Heart left ventricle (tissue), 16 donors: ENCODE data around the gene DLGAP1. TPM values are rescaled to one million over a fixed set of nuclear protein-coding genes. Genes with fewer than 3 reads are reported as not detected.
A peak's percentile ranks its signal among the peaks of the same experiment; 100 is the strongest.

Experiments
- ATAC-seq, 4 donors: fragments of 200-7000 bp; cut with Tn5 transposase; one replicate each; pipeline ENCODE4 v1.9.1; 2020 to 2022; ENCODE audit warnings: moderate library complexity in 4 of 4, mild to moderate bottlenecking in 3 of 4, moderate number of reproducible peaks in 1 of 4
- DNase-seq, 5 donors: peaks; one replicate each; pipeline ENCODE4 v3.0.0-alpha.2; 2020
- H3K27ac ChIP-seq, 12 donors: fragments of 200-600 bp; sonication (generic) in 4 of 12; one replicate each; pipeline versions ENCODE4 v1.5.0 to v1.8.0; 2016 to 2022; ENCODE audit warnings: mild to moderate bottlenecking in 2 of 12
- H3K27me3 ChIP-seq, 9 donors: fragments of 200-600 bp; sonication (generic) in 2 of 9; one replicate each; pipeline versions ENCODE4 v1.5.1 to v1.8.0; 2016 to 2022; ENCODE audit warnings: mild to moderate bottlenecking in 3 of 9
- H3K36me3 ChIP-seq, 9 donors: fragments of 200-600 bp; sonication (generic) in 2 of 9; one replicate each; pipeline versions ENCODE4 v1.5.0 to v1.8.0; 2018 to 2022; ENCODE audit warnings: mild to moderate bottlenecking in 2 of 9
- H3K4me1 ChIP-seq, 12 donors: fragments of 200-600 bp; sonication (generic) in 4 of 12; one replicate each; pipeline versions ENCODE4 v1.5.0 to v1.8.0; 2016 to 2022; ENCODE audit warnings: mild to moderate bottlenecking in 3 of 12
- H3K4me3 ChIP-seq, 12 donors: fragments of 200-600 bp; sonication (generic) in 4 of 12; one replicate each; pipeline versions ENCODE4 v1.5.0 to v1.8.0; 2017 to 2022; ENCODE audit warnings: mild to moderate bottlenecking in 9 of 12, moderate library complexity in 4 of 12
- H3K9me3 ChIP-seq, 12 donors: fragments of 200-600 bp; sonication (generic) in 4 of 12; one replicate each; pipeline versions ENCODE4 v1.5.0 to v1.8.0; 2016 to 2022; ENCODE audit warnings: mild to moderate bottlenecking in 1 of 12
- CTCF ChIP-seq, 12 donors: fragments of 200-600 bp; sonication (generic) in 4 of 12; IDR thresholded peaks; one replicate each; pipeline versions ENCODE4 v1.5.0 to v1.8.0; 2018 to 2022; ENCODE audit warnings: antibody characterized with exemption in 12 of 12, mild to moderate bottlenecking in 5 of 12
- POLR2A ChIP-seq, 2 donors: fragments of 450-650 bp; IDR thresholded peaks; one replicate each; pipeline ENCODE4 v1.6.1; 2017; ENCODE audit warnings: antibody characterized with exemption in 2 of 2, mild to moderate bottlenecking in 2 of 2, moderate library complexity in 2 of 2
- WGBS, 4 donors: extraction: QIAGEN DNeasy Blood & Tissue Kit in 2 of 4; methylation state at CpG; one replicate each; pipeline versions ENCODE4 v1.1.5 to v1.1.7; 2013 to 2018; 5-methylcytosine and 5-hydroxymethylcytosine counted together
- intact Hi-C, 10 donors: fragments of 100-400 bp; cut with DNase I; formaldehyde crosslinking; loops; one replicate each; pipeline versions ENCODE4 v1.11.1 to v1.14.2; 2022
- polyA plus RNA-seq, 2 donors: library from polyadenylated mRNA; stranded (reverse); fragments of 200-250 nt; gene quantifications; one replicate each; pipeline ENCODE4 v1.2.3, GENCODE V29; 2013
- total RNA-seq, 9 donors: library from RNA; depleted of rRNA in 2 of 9; stranded (reverse); fragments of >200 nt in 2 of 9; fragmentation: NEBNext Ultra II Directional in 3 of 9; extraction: Animal tissue kit (Norgen Biotek cat#: 25700) in 3 of 9; gene quantifications; one replicate each; pipeline versions ENCODE4 v1.1.0 to v1.2.4, GENCODE V29; 2016 to 2023
- donor health status: ischemic (EF 13 %, LVEDD 7.1; RV severe dilation, severe dysfunction).
- donor health status: healthy with polysubstance abuse.
- donor health status: DM: no; HTN: yes; CAD: no.
- donor health status: DM: no; HTN: no; CAD: no.
- donor health status: ischemic (EF 25% LVEDD 6.9; RV normal size, moderate dysfunction).
- donor health status: ischemic (EF 25% LVEDD 5.7; RV mildly dilated, moderate dysfunction).
- donor health status: healthy.
- donor health status: DM: yes; HTN: yes; CAD: no.
- donor health status: ischemic (EF 35%, LVEDD 5.7; RV mildly dilated, moderate dysfunction).
- donor health status: nonischemic (EF 11% LVEDD 7.7; RV severe dilation, severe dysfunction).
- donor health status: DM: yes; HTN: yes; CAD: no.
- donor health status: PGD.
- donor health status: ischemic (EF 29% LVEDD 5.4; RV normal size, mild dysfunction).
- donor health status: nonischemic (EF 23%, LVEDD 6.1; RV moderate dilation, normal function).

The DLGAP1 gene
- total and polyA plus RNA-seq, 11 donors: 0.10 to 5.5 (median 0.40) TPM; not detected in 1

- TF ChIP-seq POLR2A (IDR thresholded peaks at IDR 0.05): no peak
- no peak for TF ChIP-seq CTCF (IDR thresholded peaks at IDR 0.05)
- no peaks in the 10 kb centered on the region for H3K9me3 ChIP-seq
- WGBS, 4 donors: 92 to 94% (median 93%) methylated on average over 3 of the region's 3 CpGs
These were observed 185.1 kb downstream of the DLGAP1 start for GRCh38 chr18:4270016-4270415.

DNA sequence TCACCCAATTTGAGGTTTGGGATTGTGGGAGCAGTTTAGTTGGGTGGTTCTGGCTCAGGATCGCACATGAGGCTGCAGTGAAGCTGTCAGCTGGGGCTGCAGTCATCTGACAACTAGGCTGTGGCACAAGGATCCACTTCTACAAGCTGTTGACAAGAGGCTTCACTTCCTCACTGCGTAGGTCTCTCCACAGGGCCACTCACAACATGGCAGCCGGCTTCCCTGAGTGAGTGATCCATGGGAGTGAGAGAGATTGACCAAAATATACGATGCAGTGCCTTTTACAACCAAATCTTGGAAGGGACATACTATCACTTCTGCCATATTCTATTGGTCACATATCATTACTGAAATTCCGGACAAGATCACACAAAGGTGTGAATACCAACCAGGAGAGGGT is 187.5 kb downstream of the DLGAP1 start:
- DNase-seq: no peak
- H3K27ac ChIP-seq: no peak overlapping the region
- WGBS, 4 donors: 64 to 72% (median 67%) methylated on average over 5 of the region's 5 CpGs
- no peaks in the 10 kb centered on the region for H3K36me3 ChIP-seq
- no peaks in the 10 kb centered on the region for H3K9me3 ChIP-seq
- no peak for ATAC-seq
- H3K4me1 ChIP-seq: peaks cover 0 to 11% (median 0%) of the 10 kb centered on the region in 12 donors
- no peak for TF ChIP-seq POLR2A (IDR thresholded peaks at IDR 0.05)
- no peak for TF ChIP-seq CTCF (IDR thresholded peaks at IDR 0.05)
- intact Hi-C loops: no loop called here
- H3K27me3 ChIP-seq: no peaks in the 10 kb centered on the region
- no peak overlapping the region for H3K4me3 ChIP-seq

More at GRCh38 chr18:4270016-4270415, 185.1 kb downstream of the DLGAP1 start:
- ATAC-seq: no peak
- H3K4me3 ChIP-seq: no peak overlapping the region
- no peak for DNase-seq
- intact Hi-C loops: no loop called here
- H3K36me3 ChIP-seq: no peaks in the 10 kb centered on the region
- peaks cover 0 to under 1% (median 0%) of the 10 kb centered on the region in 12 donors for H3K4me1 ChIP-seq
- no peaks in the 10 kb centered on the region for H3K27me3 ChIP-seq
- no peak overlapping the region for H3K27ac ChIP-seq

GRCh38 chr18:4264347-4264791 is 190.7 kb downstream of the DLGAP1 start:
- 36 to 49% (median 47%) methylated on average over 4 of the region's 4 CpGs for WGBS, 4 donors
- DNase-seq: peak in 2 of 5 donors; percentile 23 to 29
- no peak for ATAC-seq
- H3K27me3 ChIP-seq: no peaks in the 10 kb centered on the region
- peaks cover 0 to 11% (median 0%) of the 10 kb centered on the region in 12 donors for H3K4me1 ChIP-seq
- no peaks in the 10 kb centered on the region for H3K9me3 ChIP-seq
- TF ChIP-seq POLR2A (IDR thresholded peaks at IDR 0.05) (no peak), CTCF (IDR thresholded peaks at IDR 0.05) (no peak)
- no peak overlapping the region for H3K27ac ChIP-seq
- no peaks in the 10 kb centered on the region for H3K36me3 ChIP-seq
- intact Hi-C loops: no loop called here
- no peak overlapping the region for H3K4me3 ChIP-seq

DNA sequence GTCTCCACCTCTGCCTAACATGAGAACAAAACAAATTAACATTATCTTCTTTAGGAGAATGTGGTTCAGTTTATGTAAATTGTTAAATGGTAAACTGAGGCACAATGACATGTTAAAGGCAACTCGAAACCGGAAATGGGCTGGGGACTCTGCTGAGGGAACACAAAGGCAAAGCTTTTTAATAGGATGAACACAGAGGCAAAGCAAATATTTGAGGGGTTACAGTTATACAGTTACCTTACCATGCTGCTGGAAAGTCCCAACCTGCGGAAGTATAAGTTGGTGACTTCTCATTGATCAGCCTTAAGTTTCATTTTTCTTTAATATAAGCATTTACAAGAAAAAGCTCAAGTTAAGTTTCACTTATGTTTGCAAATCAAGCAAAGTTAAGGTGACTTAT is 195.0 kb downstream of the DLGAP1 start:
- 87 to 94% (median 89%) methylated on average over 3 of the region's 3 CpGs for WGBS, 4 donors
- no peak for TF ChIP-seq POLR2A (IDR thresholded peaks at IDR 0.05)
- TF ChIP-seq CTCF (IDR thresholded peaks at IDR 0.05): no peak
- Histone ChIP-seq H3K4me1 (peaks cover 0 to 11% (median 0%) of the 10 kb centered on the region in 12 donors), H3K27ac (no peak overlapping the region), H3K4me3 (no peak overlapping the region), H3K27me3 (no peaks in the 10 kb centered on the region), H3K36me3 (no peaks in the 10 kb centered on the region), H3K9me3 (no peaks in the 10 kb centered on the region)
- DNase-seq (no peak), ATAC-seq (no peak)
- intact Hi-C loops: no loop called here
